ENCODE results near the gene HTRA3.

GRCh38 chr4:8250637-8251036 lies 18.9 kb upstream of the HTRA3 start:
- TF ChIP-seq POLR2A (IDR thresholded peaks at IDR 0.05) (no peak), POLR2AphosphoS5 (IDR thresholded peaks at IDR 0.05) (no peak)
- TF ChIP-seq, protein P1, sequence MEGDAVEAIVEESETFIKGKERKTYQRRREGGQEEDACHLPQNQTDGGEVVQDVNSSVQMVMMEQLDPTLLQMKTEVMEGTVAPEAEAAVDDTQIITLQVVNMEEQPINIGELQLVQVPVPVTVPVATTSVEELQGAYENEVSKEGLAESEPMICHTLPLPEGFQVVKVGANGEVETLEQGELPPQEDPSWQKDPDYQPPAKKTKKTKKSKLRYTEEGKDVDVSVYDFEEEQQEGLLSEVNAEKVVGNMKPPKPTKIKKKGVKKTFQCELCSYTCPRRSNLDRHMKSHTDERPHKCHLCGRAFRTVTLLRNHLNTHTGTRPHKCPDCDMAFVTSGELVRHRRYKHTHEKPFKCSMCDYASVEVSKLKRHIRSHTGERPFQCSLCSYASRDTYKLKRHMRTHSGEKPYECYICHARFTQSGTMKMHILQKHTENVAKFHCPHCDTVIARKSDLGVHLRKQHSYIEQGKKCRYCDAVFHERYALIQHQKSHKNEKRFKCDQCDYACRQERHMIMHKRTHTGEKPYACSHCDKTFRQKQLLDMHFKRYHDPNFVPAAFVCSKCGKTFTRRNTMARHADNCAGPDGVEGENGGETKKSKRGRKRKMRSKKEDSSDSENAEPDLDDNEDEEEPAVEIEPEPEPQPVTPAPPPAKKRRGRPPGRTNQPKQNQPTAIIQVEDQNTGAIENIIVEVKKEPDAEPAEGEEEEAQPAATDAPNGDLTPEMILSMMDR (IDR thresholded peaks at IDR 0.05): no peak
